GM19395 (cell line): ENCODE data around the gene MC4R.
"Not testable (repeated sequence)": the region's sequence is repeated elsewhere in the genome, so short reads cannot be mapped to it uniquely, and the experiment has no call there.

Source experiments
- ATAC-seq: cut with Tn5 transposase; IDR thresholded peaks from one replicate; pipeline ENCODE4 v1.9.1; 2021; ENCODE audit warnings: mild to moderate bottlenecking, moderate library complexity; ENCODE audit not compliant: unreplicated experiment

The MC4R gene

GRCh38 chr18:60372596-60372995, at the start of gene MC4R:
Gene MC4R (minus strand): TSS chr18:60372775. CDS start chr18:60372349, 426 bp downstream.
- ATAC-seq, result no peak

GRCh38 chr18:60422306-60422705, 49.7 kb upstream of the MC4R start:
- ATAC-seq, result not testable (repeated sequence)

GRCh38 chr18:60421356-60422118, 49.0 kb upstream of the MC4R start:
- no peak for ATAC-seq

- ATAC-seq, result no peak
These were observed 45.4 kb upstream of the MC4R start for GRCh38 chr18:60417946-60418345.

- ATAC-seq, result peak; percentile 72
These were observed 41.5 kb upstream of the MC4R start for GRCh38 chr18:60413944-60414547.

GRCh38 chr18:60411715-60412114, 39.1 kb upstream of the MC4R start:
- no peak for ATAC-seq

GRCh38 chr18:60406721-60407120, 34.1 kb upstream of the MC4R start:
- no peak for ATAC-seq

- no peak for ATAC-seq
These were observed 32.0 kb upstream of the MC4R start for GRCh38 chr18:60404486-60405085.

- no peak for ATAC-seq
These were observed 28.8 kb upstream of the MC4R start for GRCh38 chr18:60401346-60401745.

GRCh38 chr18:60391571-60392226, 19.1 kb upstream of the MC4R start:
- no peak for ATAC-seq

GRCh38 chr18:60389314-60389713, 16.7 kb upstream of the MC4R start:
- no peak for ATAC-seq

GRCh38 chr18:60385693-60386092, 13.1 kb upstream of the MC4R start:
- ATAC-seq, result no peak

- no peak for ATAC-seq
These were observed 11.3 kb upstream of the MC4R start for GRCh38 chr18:60383893-60384292.

- no peak for ATAC-seq
These were observed 5.3 kb upstream of the MC4R start for GRCh38 chr18:60377778-60378469.

- no peak for ATAC-seq
These were observed 443 bp downstream of the MC4R start for GRCh38 chr18:60372132-60372531.

- no peak for ATAC-seq
These were observed 14.1 kb downstream of the MC4R start for GRCh38 chr18:60358516-60358915.

GRCh38 chr18:60350941-60351340, 21.6 kb downstream of the MC4R start:
- ATAC-seq, result no peak

GRCh38 chr18:60350150-60350549, 22.4 kb downstream of the MC4R start:
- no peak for ATAC-seq

GRCh38 chr18:60347526-60348045, 25.0 kb downstream of the MC4R start:
- ATAC-seq, result no peak

GRCh38 chr18:60339018-60339417, 33.6 kb downstream of the MC4R start:
- ATAC-seq, result no peak

- ATAC-seq, result no peak
These were observed 40.7 kb downstream of the MC4R start for GRCh38 chr18:60331890-60332289.
